Measurements from ENCODE around the gene SAMD7.

SAMD7 gene

DNA sequence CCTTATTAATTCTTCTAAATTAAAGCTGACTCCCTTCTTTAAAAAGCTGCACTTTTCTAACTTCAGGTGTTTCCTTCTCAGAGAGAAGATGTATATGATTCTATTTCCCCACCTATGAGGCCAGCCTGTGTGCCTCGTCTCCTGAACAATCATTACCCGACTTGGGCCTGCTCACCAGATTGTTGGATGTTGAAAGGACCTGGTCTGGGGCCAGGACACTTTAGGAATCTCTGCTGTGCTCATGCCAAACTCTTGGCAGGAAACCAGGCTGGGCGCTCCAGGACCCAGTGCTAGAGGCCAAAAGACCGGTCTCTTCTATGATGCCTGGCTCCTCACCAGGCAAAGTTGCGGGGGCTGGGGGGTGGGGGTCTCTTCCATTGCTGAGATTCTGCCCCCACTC lies 24.7 kb upstream of the SAMD7 start:
- Histone ChIP-seq H3K4me3 (ENCODE audit: low read depth in 1 of 2, low read length in 2 of 2) (no peak overlapping the region), H4K20me1 (ENCODE audit: insufficient read depth, low read length) (no peaks in the 10 kb centered on the region), H3K27ac (ENCODE audit: low read length) (no peak overlapping the region), H2AFZ (ENCODE audit: low read depth, low read length) (no peak overlapping the region), H3K4me2 (ENCODE audit: insufficient read depth, low read length) (no peak overlapping the region), H3K9ac (ENCODE audit: low read depth, low read length) (no peak overlapping the region), H3K79me2 (ENCODE audit: insufficient read depth, low read length) (no peaks in the 10 kb centered on the region), H3K4me1 (ENCODE audit: insufficient read depth, low read length) (no peaks in the 10 kb centered on the region), H3K9me3 (ENCODE audit: insufficient read depth, low read length, severe bottlenecking) (no peaks in the 10 kb centered on the region), H3K36me3 (ENCODE audit: insufficient read depth, low read length) (no peaks in the 10 kb centered on the region), H3K27me3 (ENCODE audit: insufficient read depth, low read length, poor library complexity) (peaks cover 2% of the 10 kb centered on the region)
- TF ChIP-seq, protein P1, sequence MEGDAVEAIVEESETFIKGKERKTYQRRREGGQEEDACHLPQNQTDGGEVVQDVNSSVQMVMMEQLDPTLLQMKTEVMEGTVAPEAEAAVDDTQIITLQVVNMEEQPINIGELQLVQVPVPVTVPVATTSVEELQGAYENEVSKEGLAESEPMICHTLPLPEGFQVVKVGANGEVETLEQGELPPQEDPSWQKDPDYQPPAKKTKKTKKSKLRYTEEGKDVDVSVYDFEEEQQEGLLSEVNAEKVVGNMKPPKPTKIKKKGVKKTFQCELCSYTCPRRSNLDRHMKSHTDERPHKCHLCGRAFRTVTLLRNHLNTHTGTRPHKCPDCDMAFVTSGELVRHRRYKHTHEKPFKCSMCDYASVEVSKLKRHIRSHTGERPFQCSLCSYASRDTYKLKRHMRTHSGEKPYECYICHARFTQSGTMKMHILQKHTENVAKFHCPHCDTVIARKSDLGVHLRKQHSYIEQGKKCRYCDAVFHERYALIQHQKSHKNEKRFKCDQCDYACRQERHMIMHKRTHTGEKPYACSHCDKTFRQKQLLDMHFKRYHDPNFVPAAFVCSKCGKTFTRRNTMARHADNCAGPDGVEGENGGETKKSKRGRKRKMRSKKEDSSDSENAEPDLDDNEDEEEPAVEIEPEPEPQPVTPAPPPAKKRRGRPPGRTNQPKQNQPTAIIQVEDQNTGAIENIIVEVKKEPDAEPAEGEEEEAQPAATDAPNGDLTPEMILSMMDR (IDR thresholded peaks at IDR 0.05; ENCODE audit: borderline replicate concordance, extremely low read depth, low read length, poor library complexity, severe bottlenecking) = no peak
- no peak for TF ChIP-seq EZH2 (IDR thresholded peaks at IDR 0.05; ENCODE audit: borderline replicate concordance, low read depth, low read length, severe bottlenecking)
- no peak for DNase-seq
- no peak for ATAC-seq (ENCODE audit: insufficient read depth, low read depth)

DNA sequence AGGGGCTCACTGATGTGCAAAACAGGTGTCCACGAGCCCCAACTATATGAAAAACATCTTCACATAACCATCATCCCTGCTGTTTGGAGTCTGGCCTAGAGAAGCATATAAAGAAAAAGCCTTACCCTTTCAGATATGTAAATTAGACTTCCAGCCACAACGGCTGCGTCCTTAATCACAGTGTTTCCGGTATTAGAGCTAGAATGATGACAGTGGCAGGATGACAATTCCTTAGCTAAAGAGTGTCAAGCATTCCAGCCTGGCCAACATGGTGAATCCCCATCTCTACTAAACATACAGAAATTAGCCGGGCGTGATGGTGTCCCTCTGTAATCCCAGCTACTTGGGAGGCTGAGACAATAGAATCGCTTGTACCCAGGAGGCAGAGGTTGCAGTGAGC lies 19.5 kb upstream of the SAMD7 start:
- no peaks in the 10 kb centered on the region for H3K4me1 ChIP-seq (ENCODE audit: insufficient read depth, low read length)
- no peak overlapping the region for H3K27ac ChIP-seq (ENCODE audit: low read length)
- no peaks in the 10 kb centered on the region for H3K27me3 ChIP-seq (ENCODE audit: insufficient read depth, low read length, poor library complexity)
- no peaks in the 10 kb centered on the region for H3K9me3 ChIP-seq (ENCODE audit: insufficient read depth, low read length, severe bottlenecking)
- ATAC-seq (ENCODE audit: insufficient read depth, low read depth) (no peak), DNase-seq (no peak)
- H3K79me2 ChIP-seq (ENCODE audit: insufficient read depth, low read length) = no peaks in the 10 kb centered on the region
- no peak overlapping the region for H3K9ac ChIP-seq (ENCODE audit: low read depth, low read length)
- no peak overlapping the region for H2AFZ ChIP-seq (ENCODE audit: low read depth, low read length)
- no peak overlapping the region for H3K4me2 ChIP-seq (ENCODE audit: insufficient read depth, low read length)
- no peak overlapping the region for H3K4me3 ChIP-seq (ENCODE audit: low read depth in 1 of 2, low read length in 2 of 2)
- no peaks in the 10 kb centered on the region for H3K36me3 ChIP-seq (ENCODE audit: insufficient read depth, low read length)
- TF ChIP-seq, protein P1 (IDR thresholded peaks at IDR 0.05; ENCODE audit: borderline replicate concordance, extremely low read depth, low read length, poor library complexity, severe bottlenecking) = no peak
- no peak for TF ChIP-seq EZH2 (IDR thresholded peaks at IDR 0.05; ENCODE audit: borderline replicate concordance, low read depth, low read length, severe bottlenecking)
- no peaks in the 10 kb centered on the region for H4K20me1 ChIP-seq (ENCODE audit: insufficient read depth, low read length)

DNA sequence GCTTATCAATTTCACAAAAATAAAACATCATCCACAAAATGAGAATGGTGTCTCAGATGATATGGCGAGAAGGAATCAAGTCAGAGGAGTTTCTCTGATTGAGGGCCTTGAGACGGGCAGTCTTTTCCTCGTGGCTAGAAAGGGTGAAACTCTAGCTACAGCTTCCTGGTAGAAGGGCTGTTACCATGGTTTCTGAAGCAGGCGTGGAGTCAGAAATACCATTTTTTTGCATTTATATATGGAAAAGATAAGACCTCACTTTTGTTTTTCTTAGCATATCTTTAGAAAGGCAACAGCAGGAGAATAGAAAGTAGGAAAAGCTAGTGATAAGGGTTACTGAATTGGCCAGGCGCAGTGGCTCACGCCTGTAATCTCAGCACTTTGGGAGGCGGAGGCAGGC lies 17.3 kb upstream of the SAMD7 start:
- Histone ChIP-seq H2AFZ (ENCODE audit: low read depth, low read length) (no peak overlapping the region), H3K79me2 (ENCODE audit: insufficient read depth, low read length) (no peaks in the 10 kb centered on the region), H3K27me3 (ENCODE audit: insufficient read depth, low read length, poor library complexity) (no peaks in the 10 kb centered on the region), H3K27ac (ENCODE audit: low read length) (no peak overlapping the region), H3K9ac (ENCODE audit: low read depth, low read length) (no peak overlapping the region), H3K36me3 (ENCODE audit: insufficient read depth, low read length) (no peaks in the 10 kb centered on the region), H3K9me3 (ENCODE audit: insufficient read depth, low read length, severe bottlenecking) (no peaks in the 10 kb centered on the region), H3K4me2 (ENCODE audit: insufficient read depth, low read length) (no peak overlapping the region), H4K20me1 (ENCODE audit: insufficient read depth, low read length) (no peaks in the 10 kb centered on the region), H3K4me3 (ENCODE audit: low read depth in 1 of 2, low read length in 2 of 2) (no peak overlapping the region), H3K4me1 (ENCODE audit: insufficient read depth, low read length) (no peaks in the 10 kb centered on the region)
- ATAC-seq (ENCODE audit: insufficient read depth, low read depth) (no peak), DNase-seq (no peak)
- no peak for TF ChIP-seq EZH2 (IDR thresholded peaks at IDR 0.05; ENCODE audit: borderline replicate concordance, low read depth, low read length, severe bottlenecking)
- TF ChIP-seq, protein P1 (IDR thresholded peaks at IDR 0.05; ENCODE audit: borderline replicate concordance, extremely low read depth, low read length, poor library complexity, severe bottlenecking) = no peak

DNA sequence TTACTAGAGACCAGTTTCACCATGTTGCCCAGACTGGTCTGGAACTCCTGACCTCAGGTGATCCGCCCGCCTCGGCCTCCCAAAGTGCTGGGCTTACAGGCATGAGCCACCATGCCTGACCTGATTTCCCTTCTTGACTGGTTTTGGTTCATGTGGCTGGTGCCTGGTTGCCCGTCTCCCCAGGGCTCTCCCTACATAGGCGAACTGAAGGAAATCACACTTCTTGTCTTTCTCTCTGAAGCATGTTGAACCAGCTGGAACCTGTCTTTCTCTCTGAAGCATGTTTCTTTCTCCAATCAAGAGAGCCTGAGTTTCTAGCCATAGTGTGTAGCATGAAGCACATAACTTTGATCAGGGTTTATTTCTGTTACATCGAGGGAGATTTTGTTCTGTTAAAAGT lies 16.3 kb upstream of the SAMD7 start:
- Histone ChIP-seq H3K9me3 (ENCODE audit: insufficient read depth, low read length, severe bottlenecking) (no peaks in the 10 kb centered on the region), H3K9ac (ENCODE audit: low read depth, low read length) (no peak overlapping the region), H3K4me3 (ENCODE audit: low read depth in 1 of 2, low read length in 2 of 2) (no peak overlapping the region), H2AFZ (ENCODE audit: low read depth, low read length) (no peak overlapping the region), H3K79me2 (ENCODE audit: insufficient read depth, low read length) (no peaks in the 10 kb centered on the region), H3K27me3 (ENCODE audit: insufficient read depth, low read length, poor library complexity) (no peaks in the 10 kb centered on the region), H4K20me1 (ENCODE audit: insufficient read depth, low read length) (no peaks in the 10 kb centered on the region), H3K36me3 (ENCODE audit: insufficient read depth, low read length) (no peaks in the 10 kb centered on the region), H3K27ac (ENCODE audit: low read length) (no peak overlapping the region), H3K4me1 (ENCODE audit: insufficient read depth, low read length) (no peaks in the 10 kb centered on the region), H3K4me2 (ENCODE audit: insufficient read depth, low read length) (no peak overlapping the region)
- no peak for ATAC-seq (ENCODE audit: insufficient read depth, low read depth)
- TF ChIP-seq, protein P1 (IDR thresholded peaks at IDR 0.05; ENCODE audit: borderline replicate concordance, extremely low read depth, low read length, poor library complexity, severe bottlenecking) = no peak
- TF ChIP-seq EZH2 (IDR thresholded peaks at IDR 0.05; ENCODE audit: borderline replicate concordance, low read depth, low read length, severe bottlenecking) = no peak
- no peak for DNase-seq

All from DND-41 (cell line).